HepG2 (cell line): ENCODE data around the gene SNX22. TPM values are rescaled to one million over a fixed set of nuclear protein-coding genes. Genes with fewer than 3 reads are reported as not detected.
"Not testable (repeated sequence)": the region's sequence is repeated elsewhere in the genome, so short reads cannot be mapped to it uniquely, and the experiment has no call there.

Source experiments
- ATAC-seq: fragments of 200-7000 bp; cut with Tn5 transposase; 3 replicates; pipeline ENCODE4 v1.9.1; 2020; ENCODE audit warnings: mild to moderate bottlenecking, moderate library complexity
- BruUV-seq: library from RNA; stranded (reverse); fragments of 400-500 nt; replicated peaks from 2 replicates; lab custom pipeline; 2021; lab: Mats Ljungman, UMichigan
- CTCF ChIA-PET: fragments of 300-600 bp; formaldehyde crosslinking; extraction: SDS; loops from one replicate; lab custom pipeline; 2021; ENCODE audit warnings: low total read pairs, inconsistent platforms, low intra/inter-chr PET ratio; lab: Yijun Ruan, JAX
- POLR2A ChIA-PET: fragments of 350-600 bp; sonication (Branson Sonifier 250); formaldehyde crosslinking; loops from one replicate; lab custom pipeline; 2020; ENCODE audit warnings: antibody characterized with exemption, inconsistent platforms; lab: Yijun Ruan, JAX
- DNase-seq: peaks from one replicate; pipeline ENCODE4 v3.0.0-alpha.2; 2015; ENCODE audit warnings: low spot score
- FAIRE-seq: peaks from 3 replicates; lab custom pipeline; 2011; peaks lifted over from hg19 to GRCh38; lab: Jason Lieb, UNC
- H2AFZ ChIP-seq: one replicate; pipeline ENCODE4 v1.6.1; 2011; ENCODE audit warnings: low read length, inconsistent platforms
- H3K27ac ChIP-seq: fragments of 300-600 bp; 3 replicates; pipeline ENCODE4 v1.8.0; 2011; ENCODE audit warnings: mixed run types, mild to moderate bottlenecking, mixed read lengths, low read length, inconsistent platforms; ENCODE audit not compliant: insufficient read depth; ENCODE audit errors: extremely low read length
- H3K27me3 ChIP-seq, 2 experiments: fragments of 200-600 bp in 1 of 2; 2 replicates in 1 of 2; 3 replicates in 1 of 2; pipeline versions ENCODE4 v1.6.0 to v1.8.0; 2011; ENCODE audit warnings: low read length in 2 of 2, mild to moderate bottlenecking in 2 of 2, moderate library complexity in 2 of 2, inconsistent platforms in 1 of 2; ENCODE audit not compliant: insufficient read depth in 2 of 2, control insufficient read depth in 1 of 2
- H3K36me3 ChIP-seq, 2 experiments: fragments of 200-600 bp in 1 of 2; replicated peaks in 1 of 2; 2 replicates in 1 of 2; 3 replicates in 1 of 2; pipeline versions ENCODE4 v1.5.1 to v1.8.0; 2011; ENCODE audit warnings: low read length in 2 of 2, inconsistent platforms in 1 of 2; ENCODE audit not compliant: insufficient read depth in 2 of 2, control insufficient read depth in 1 of 2
- H3K4me1 ChIP-seq: 2 replicates; pipeline ENCODE4 v1.5.1; 2012; ENCODE audit warnings: low read length, inconsistent platforms; ENCODE audit not compliant: insufficient read depth
- H3K4me2 ChIP-seq: 2 replicates; pipeline ENCODE4 v1.6.0; 2011; ENCODE audit warnings: low read depth, low read length, inconsistent platforms
- H3K4me3 ChIP-seq, 3 experiments: fragments of 200-600 bp in 1 of 3; sonication (generic), shearing (Covaris generic) in 1 of 3; replicated peaks in 1 of 3; 2 replicates each; pipeline ENCODE4 v1.5.1; 2011 to 2016; ENCODE audit warnings: low read length in 3 of 3, inconsistent platforms in 2 of 3, low read depth in 2 of 3, mild to moderate bottlenecking in 2 of 3, control low read depth in 1 of 3, mixed read lengths in 1 of 3; ENCODE audit not compliant: insufficient read depth in 1 of 3
- H3K79me2 ChIP-seq: one replicate; pipeline ENCODE4 v1.6.1; 2011; ENCODE audit warnings: low read length, inconsistent platforms; ENCODE audit not compliant: insufficient read depth
- H3K9ac ChIP-seq: 2 replicates; pipeline ENCODE4 v1.6.0; 2011; ENCODE audit warnings: mild to moderate bottlenecking, low read depth, low read length, inconsistent platforms; ENCODE audit not compliant: insufficient read depth
- H3K9me3 ChIP-seq: 2 replicates; pipeline ENCODE4 v1.5.1; 2012; ENCODE audit warnings: mild to moderate bottlenecking, low read length
- H4K20me1 ChIP-seq: 2 replicates; pipeline ENCODE4 v1.6.0; 2011; ENCODE audit warnings: inconsistent platforms, mild to moderate bottlenecking, low read length, moderate library complexity; ENCODE audit not compliant: insufficient read depth
- EED ChIP-seq: sonication (generic); formaldehyde crosslinking; IDR thresholded peaks from 2 replicates; pipeline ENCODE4 v1.5.0; 2020; ENCODE audit warnings: mild to moderate bottlenecking, missing genetic modification reagents
- NPAS2 ChIP-seq: sonication (generic); formaldehyde crosslinking; IDR thresholded peaks from 2 replicates; pipeline ENCODE4 v1.8.0; 2022; ENCODE audit warnings: mild to moderate bottlenecking, missing genetic modification reagents, borderline replicate concordance
- NR2C2 ChIP-seq: sonication (generic); formaldehyde crosslinking; IDR thresholded peaks from 2 replicates; pipeline ENCODE4 v1.4.0; 2020; ENCODE audit warnings: missing genetic modification reagents, mild to moderate bottlenecking, moderate library complexity, borderline replicate concordance
- SP4 ChIP-seq: sonication (generic); formaldehyde crosslinking; IDR thresholded peaks from 2 replicates; pipeline ENCODE4 v1.8.1; 2023; ENCODE audit warnings: mild to moderate bottlenecking, missing genetic modification reagents
- ZFP90 ChIP-seq: sonication (generic); formaldehyde crosslinking; IDR thresholded peaks from 2 replicates; pipeline ENCODE4 v1.8.0; 2022; ENCODE audit warnings: missing genetic modification reagents, mild to moderate bottlenecking, inconsistent platforms, borderline replicate concordance
- ZNF224 ChIP-seq: sonication (generic); formaldehyde crosslinking; IDR thresholded peaks from 2 replicates; pipeline ENCODE4 v1.5.0; 2020; ENCODE audit warnings: mild to moderate bottlenecking, missing genetic modification reagents
- ZNF232 ChIP-seq: sonication (generic); formaldehyde crosslinking; IDR thresholded peaks from 2 replicates; pipeline ENCODE4 v1.4.0; 2020; ENCODE audit warnings: missing genetic modification reagents, borderline replicate concordance
- ZNF557 ChIP-seq: sonication (generic); formaldehyde crosslinking; IDR thresholded peaks from 2 replicates; pipeline ENCODE4 v1.4.0; 2020; ENCODE audit warnings: missing genetic modification reagents
- ZNF660 ChIP-seq: sonication (generic); formaldehyde crosslinking; IDR thresholded peaks from 2 replicates; pipeline ENCODE4 v1.5.1; 2020; ENCODE audit warnings: mild to moderate bottlenecking, low read depth, missing genetic modification reagents, borderline replicate concordance
- ZNF850 ChIP-seq: sonication (generic); formaldehyde crosslinking; conservative IDR thresholded peaks from 2 replicates; pipeline ENCODE4 v1.9.0; 2021; ENCODE audit warnings: mild to moderate bottlenecking, missing genetic modification reagents
- ZSCAN21 ChIP-seq: sonication (generic); formaldehyde crosslinking; IDR thresholded peaks from 2 replicates; pipeline ENCODE4 v1.8.0; 2022; ENCODE audit warnings: mild to moderate bottlenecking, missing genetic modification reagents, moderate library complexity, borderline replicate concordance
- WGBS: methylation state at CpG from one replicate; pipeline ENCODE4 v1.1.6; 2017; ENCODE audit warnings: low lambda C conversion rate; 5-methylcytosine and 5-hydroxymethylcytosine counted together
- in situ Hi-C: cut with HindIII; loops from 2 replicates; pipeline ENCODE4 v1.10.0; 2017; ENCODE audit warnings: low pct_unique_long_range_greater_than_20kb; ENCODE audit not compliant: extremely low pct_ligation_motif_present
- intact Hi-C: fragments of 100-400 bp; cut with micrococcal nuclease; formaldehyde crosslinking; loops from one replicate; pipeline ENCODE4 v1.10.0; 2022; ENCODE audit not compliant: unreplicated experiment
- polyA plus RNA-seq, 8 experiments: library from polyadenylated mRNA; depleted of rRNA in 3 of 8; stranded (reverse) in 7 of 8; unstranded in 1 of 8; fragments of >200 nt; fragmentation: Illumina TruSeq in 4 of 8; extraction: Trizol in 4 of 8; gene quantifications; 2 replicates each; pipeline versions ENCODE4 v1.2.1 to v1.2.3, GENCODE V29; 2011 to 2016; ENCODE audit warnings: low read depth in 4 of 8, missing spikeins in 1 of 8, mixed read lengths in 1 of 8; ENCODE audit not compliant: insufficient read depth in 1 of 8
- total RNA-seq, 5 experiments: library from RNA; depleted of rRNA; stranded (reverse); fragments of >200 nt; fragmentation: Illumina TruSeq; extraction: Trizol; gene quantifications; 2 replicates each; pipeline ENCODE4 v1.2.3, GENCODE V29; 2016; ENCODE audit warnings: low read depth in 1 of 5
- TF ChIP-seq, protein P1 (sequence below): sonication (generic); formaldehyde crosslinking; conservative IDR thresholded peaks from 2 replicates; pipeline ENCODE4 v1.8.0; 2022; ENCODE audit warnings: low read depth, missing genetic modification reagents

The SNX22 gene
- total and polyA plus RNA-seq, 2 of the 13 experiments (the other 11 are each of a cell fraction or from before 2014, with no cell fraction given) = 2.3 to 5.5 TPM

DNA sequence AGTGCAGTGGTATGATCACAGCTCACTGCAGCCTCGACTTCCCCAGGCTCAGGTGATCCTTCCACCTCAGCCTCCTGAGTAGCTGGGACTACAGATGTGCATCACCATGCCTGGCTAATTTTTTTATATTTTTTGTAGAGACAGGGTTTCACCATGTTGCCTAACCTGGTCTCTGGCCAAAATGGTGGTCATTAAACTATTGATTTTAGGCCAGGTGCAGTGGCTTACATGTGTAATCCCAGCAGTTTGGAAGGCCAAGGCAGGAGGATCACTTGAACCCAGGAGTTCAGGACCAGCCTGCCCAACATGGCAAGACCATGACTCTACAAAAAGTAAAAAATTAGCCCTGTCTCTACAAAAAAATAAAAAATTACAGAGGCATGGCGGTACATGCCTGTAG is 31.2 kb upstream of the SNX22 start:
- BruUV-seq, FAIRE-seq, DNase-seq, H2AFZ ChIP-seq, ATAC-seq, POLR2A ChIA-PET, H3K4me2 ChIP-seq, H4K20me1 ChIP-seq, intact Hi-C loops, in situ Hi-C loops, H3K9ac ChIP-seq, H3K79me2 ChIP-seq, H3K4me1 ChIP-seq, H3K4me3 ChIP-seq, H3K27ac ChIP-seq, H3K27me3 ChIP-seq, H3K9me3 ChIP-seq, CTCF ChIA-PET: not testable (repeated sequence)
- peaks cover 20 to 83% of the 10 kb centered on the region in 2 experiments for H3K36me3 ChIP-seq
- WGBS = 95% methylated on average over 2 of the region's 2 CpGs

DNA sequence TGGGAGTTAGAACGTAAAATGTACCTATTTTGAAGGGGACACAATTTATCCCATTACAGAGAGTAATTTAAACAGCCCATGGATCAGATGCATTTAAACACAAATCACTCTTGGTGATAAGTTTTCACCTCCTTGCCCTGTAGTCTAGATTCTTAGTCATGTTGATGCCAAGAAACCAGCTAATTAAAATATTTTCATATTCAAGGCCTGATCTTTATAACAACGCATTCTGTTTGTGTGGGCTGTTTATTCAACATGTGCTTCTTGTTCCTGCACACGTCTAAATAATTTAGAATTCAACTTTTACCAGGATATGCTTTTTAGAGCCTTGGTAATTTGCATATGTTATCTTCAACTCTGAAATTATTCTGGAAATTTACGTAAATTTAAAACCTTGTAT is 29.9 kb upstream of the SNX22 start:
- intact Hi-C loops = no loop called here
- no peak overlapping the region for H3K4me3 ChIP-seq
- no peak overlapping the region for H3K4me2 ChIP-seq
- no peaks in the 10 kb centered on the region for H4K20me1 ChIP-seq
- peaks cover 24 to 83% of the 10 kb centered on the region in 2 experiments for H3K36me3 ChIP-seq
- WGBS = 94% methylated on average over 4 of the region's 4 CpGs
- no TSS peak for BruUV-seq
- TF ChIP-seq EED (CRISPR knock-in tag) = no peak
- TF ChIP-seq ZFP90 (CRISPR knock-in tag) = no peak
- no peak for TF ChIP-seq ZNF224
- TF ChIP-seq NPAS2 (CRISPR knock-in tag) = no peak
- no peak for TF ChIP-seq SP4 (CRISPR knock-in tag)
- TF ChIP-seq ZNF232 (CRISPR knock-in tag) = no peak
- TF ChIP-seq ZNF660 (CRISPR knock-in tag) = no peak
- no peak for TF ChIP-seq ZNF850 (CRISPR knock-in tag)
- no peak for TF ChIP-seq ZSCAN21 (CRISPR knock-in tag)
- TF ChIP-seq NR2C2 = no peak
- TF ChIP-seq, protein P1, sequence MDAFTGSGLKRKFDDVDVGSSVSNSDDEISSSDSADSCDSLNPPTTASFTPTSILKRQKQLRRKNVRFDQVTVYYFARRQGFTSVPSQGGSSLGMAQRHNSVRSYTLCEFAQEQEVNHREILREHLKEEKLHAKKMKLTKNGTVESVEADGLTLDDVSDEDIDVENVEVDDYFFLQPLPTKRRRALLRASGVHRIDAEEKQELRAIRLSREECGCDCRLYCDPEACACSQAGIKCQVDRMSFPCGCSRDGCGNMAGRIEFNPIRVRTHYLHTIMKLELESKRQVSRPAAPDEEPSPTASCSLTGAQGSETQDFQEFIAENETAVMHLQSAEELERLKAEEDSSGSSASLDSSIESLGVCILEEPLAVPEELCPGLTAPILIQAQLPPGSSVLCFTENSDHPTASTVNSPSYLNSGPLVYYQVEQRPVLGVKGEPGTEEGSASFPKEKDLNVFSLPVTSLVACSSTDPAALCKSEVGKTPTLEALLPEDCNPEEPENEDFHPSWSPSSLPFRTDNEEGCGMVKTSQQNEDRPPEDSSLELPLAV (CRISPR knock-in tag) = no peak
- no peak for TF ChIP-seq ZNF557 (CRISPR knock-in tag)
- ChIA-PET CTCF (no interaction called here), POLR2A (no interaction called here)
- H3K9me3 ChIP-seq = no peaks in the 10 kb centered on the region
- DNase-seq (no peak), FAIRE-seq (no peak), ATAC-seq (no peak)
- in situ Hi-C loops = no loop called here
- no peak overlapping the region for H3K27ac ChIP-seq
- no peaks in the 10 kb centered on the region for H3K27me3 ChIP-seq
- no peak overlapping the region for H2AFZ ChIP-seq
- no peaks in the 10 kb centered on the region for H3K4me1 ChIP-seq
- H3K9ac ChIP-seq = no peak overlapping the region
- peaks cover 3% of the 10 kb centered on the region for H3K79me2 ChIP-seq
